Head of caudate nucleus (tissue), 42 donors: ENCODE data around the gene SURF4.

ENCODE experiments used
- DNase-seq, 42 donors: peaks; one replicate each; pipeline versions ENCODE4 v3.0.0 to v3.0.0-alpha.2; 2020 to 2021; ENCODE audit warnings: mixed read lengths in 7 of 42
- intact Hi-C: fragments of 100-400 bp; cut with DNase I; formaldehyde crosslinking; loops from one replicate; pipeline ENCODE4 v1.15.0; 2022

SURF4 gene

GRCh38 chr9:133346021-133346785 is 29.7 kb downstream of the SURF4 start:
- no peak for DNase-seq
- intact Hi-C loops = no loop called here

GRCh38 chr9:133345596-133345995 is 30.3 kb downstream of the SURF4 start:
- intact Hi-C loops = no loop called here

GRCh38 chr9:133344979-133345378 is 30.9 kb downstream of the SURF4 start:
- DNase-seq = no peak
- intact Hi-C loops = no loop called here

More at GRCh38 chr9:133345596-133345995, 30.3 kb downstream of the SURF4 start:
- DNase-seq = no peak

- intact Hi-C loops = no loop called here
- DNase-seq = no peak
Observed at GRCh38 chr9:133344071-133344470, 31.8 kb downstream of the SURF4 start.

- DNase-seq = no peak
- intact Hi-C loops = no loop called here
Observed at GRCh38 chr9:133342570-133342969, 33.3 kb downstream of the SURF4 start.

- DNase-seq = no peak
- intact Hi-C loops = no loop called here
Observed at GRCh38 chr9:133342069-133342406, 33.8 kb downstream of the SURF4 start.

- peak in 30 of 42 donors; percentile 15 to 67 (median 46) for DNase-seq
- intact Hi-C loops = no loop called here
Observed at GRCh38 chr9:133341369-133342068, 34.3 kb downstream of the SURF4 start.

- intact Hi-C loops = no loop called here
- peak in 5 of 42 donors; percentile 30 to 45 (median 37) for DNase-seq
Observed at GRCh38 chr9:133340916-133341315, 34.9 kb downstream of the SURF4 start.

GRCh38 chr9:133340256-133340655 is 35.6 kb downstream of the SURF4 start:
- DNase-seq = no peak
- intact Hi-C loops = no loop called here

GRCh38 chr9:133339641-133340040 is 36.2 kb downstream of the SURF4 start:
- intact Hi-C loops = no loop called here
- no peak for DNase-seq

GRCh38 chr9:133335924-133336811 is 39.7 kb downstream of the SURF4 start, which contains the start of gene SURF6:
Gene SURF6, minus strand, starts transcription at chr9:133336188. Its CDS starts 56 bp downstream, at chr9:133336132.
- intact Hi-C loops = no loop called here
- DNase-seq = peak; percentile 75 to 97 (median 93)

GRCh38 chr9:133334888-133335287 is 41.0 kb downstream of the SURF4 start:
- peak in 4 of 42 donors; percentile 1 to 21 (median 8) for DNase-seq
- intact Hi-C loops = loop anchor here (5.0 kb wide), 1 partner anchor 153 kb away; no protein-coding TSS in a partner anchor

- peak in 4 of 42 donors; percentile 2 to 10 (median 5) for DNase-seq
- intact Hi-C loops = loop anchor here (5.0 kb wide), 1 partner anchor 152 kb away; no protein-coding TSS in a partner anchor
Observed at GRCh38 chr9:133334161-133334560, 41.7 kb downstream of the SURF4 start.

GRCh38 chr9:133333566-133333965 is 42.3 kb downstream of the SURF4 start:
- intact Hi-C loops = loop anchor here (5.0 kb wide), 1 partner anchor 151 kb away; no protein-coding TSS in a partner anchor
- DNase-seq = peak in 5 of 42 donors; percentile 2 to 13 (median 4)

GRCh38 chr9:133333011-133333410 is 42.8 kb downstream of the SURF4 start:
- peak in 2 of 42 donors; percentile 0 to 7 for DNase-seq
- intact Hi-C loops = loop anchor here (5.0 kb wide), 1 partner anchor 151 kb away; no protein-coding TSS in a partner anchor

GRCh38 chr9:133332381-133332730 is 43.5 kb downstream of the SURF4 start:
- intact Hi-C loops = loop anchor here (5.0 kb wide), 1 partner anchor 150 kb away; no protein-coding TSS in a partner anchor
- peak in 2 of 42 donors; percentile 2 to 9 for DNase-seq

- DNase-seq = peak in 3 of 42 donors; percentile 2 to 4 (median 4)
- intact Hi-C loops = loop anchor here (5.0 kb wide), 1 partner anchor 150 kb away; no protein-coding TSS in a partner anchor
Observed at GRCh38 chr9:133331641-133332380, 44.0 kb downstream of the SURF4 start.

- peak in 3 of 42 donors; percentile 3 to 10 (median 5) for DNase-seq
- intact Hi-C loops = loop anchor here (5.0 kb wide), 1 partner anchor 149 kb away; no protein-coding TSS in a partner anchor
Observed at GRCh38 chr9:133331221-133331620, 44.6 kb downstream of the SURF4 start.
